SK-N-SH (cell line): ENCODE data around the gene ANO3. TPM values are rescaled to one million over a fixed set of nuclear protein-coding genes. Genes with fewer than 3 reads are reported as not detected.

Experiments used
- CTCF ChIA-PET: fragments of 300-600, 350-600 bp; formaldehyde crosslinking; extraction: SDS; loops from one replicate; lab custom pipeline; 2021; lab: Yijun Ruan, JAX
- POLR2A ChIA-PET: fragments of 350-600 bp; sonication (Branson Sonifier 250); formaldehyde crosslinking; extraction: SDS; loops from one replicate; lab custom pipeline; 2020; ENCODE audit warnings: antibody characterized with exemption, inconsistent platforms; lab: Yijun Ruan, JAX
- DNase-seq: peaks from one replicate; pipeline ENCODE4 v3.0.0; 2012
- H2AFZ ChIP-seq: fragments of 200-600 bp; sonication (generic); 2 replicates; pipeline ENCODE4 v1.8.1; 2016; ENCODE audit warnings: antibody characterized with exemption, mild to moderate bottlenecking, low read depth
- H3F3A ChIP-seq: fragments of 200-600 bp; sonication (generic); replicated peaks from 2 replicates; pipeline ENCODE3; 2016; ENCODE audit warnings: antibody characterized with exemption, mild to moderate bottlenecking; ENCODE audit not compliant: insufficient read depth
- H3K27ac ChIP-seq, 2 experiments: fragments of 200-500 bp in 1 of 2; fragments of 200-600 bp in 1 of 2; sonication (Bioruptor generic) in 1 of 2; sonication (generic), shearing (Covaris generic) in 1 of 2; 2 replicates each; pipeline versions ENCODE4 v1.5.1 to v1.6.1; 2014 to 2016; ENCODE audit warnings: low read depth in 2 of 2, inconsistent platforms in 1 of 2, low read length in 1 of 2, mild to moderate bottlenecking in 1 of 2, mixed read lengths in 1 of 2
- H3K27me3 ChIP-seq: fragments of 200-600 bp; sonication (generic), shearing (Covaris generic); 2 replicates; pipeline ENCODE4 v1.6.1; 2016; ENCODE audit warnings: mixed run types; ENCODE audit not compliant: insufficient read depth
- H3K36me3 ChIP-seq, 2 experiments: fragments of 200-500 bp in 1 of 2; fragments of 200-600 bp in 1 of 2; sonication (Bioruptor generic) in 1 of 2; sonication (generic) in 1 of 2; replicated peaks in 1 of 2; 2 replicates each; pipeline versions ENCODE3 to v1.5.1; 2014 to 2016; ENCODE audit warnings: low read length in 1 of 2, mild to moderate bottlenecking in 1 of 2; ENCODE audit not compliant: insufficient read depth in 2 of 2, control insufficient read depth in 1 of 2
- H3K4me1 ChIP-seq, 2 experiments: fragments of 200-500 bp in 1 of 2; fragments of 200-600 bp in 1 of 2; sonication (Bioruptor generic) in 1 of 2; sonication (generic), shearing (Covaris generic) in 1 of 2; 2 replicates each; pipeline versions ENCODE4 v1.5.1 to v1.6.1; 2014 to 2016; ENCODE audit warnings: low read depth in 1 of 2, low read length in 1 of 2, mixed run types in 1 of 2; ENCODE audit not compliant: insufficient read depth in 2 of 2, control insufficient read depth in 1 of 2
- H3K4me2 ChIP-seq: fragments of 200-600 bp; sonication (generic), shearing (Covaris generic); 2 replicates; pipeline ENCODE4 v1.6.1; 2017; ENCODE audit warnings: mixed run types
- H3K4me3 ChIP-seq, 2 experiments: fragments of 200-500 bp in 1 of 2; fragments of 200-600 bp in 1 of 2; sonication (Bioruptor generic) in 1 of 2; sonication (generic), shearing (Covaris generic) in 1 of 2; 2 replicates each; pipeline versions ENCODE4 v1.5.1 to v1.8.1; 2014 to 2016; ENCODE audit warnings: low read depth in 2 of 2, inconsistent platforms in 1 of 2, low read length in 1 of 2, mild to moderate bottlenecking in 1 of 2, mixed read lengths in 1 of 2, moderate library complexity in 1 of 2
- H3K79me2 ChIP-seq: fragments of 200-600 bp; sonication (generic); 2 replicates; pipeline ENCODE4 v1.8.1; 2017; ENCODE audit warnings: mild to moderate bottlenecking; ENCODE audit not compliant: insufficient read depth
- H3K9ac ChIP-seq: fragments of 200-600 bp; sonication (generic); 2 replicates; pipeline ENCODE4 v1.6.1; 2017; ENCODE audit warnings: mixed run types
- H3K9me2 ChIP-seq: fragments of 200-600 bp; sonication (generic); 2 replicates; pipeline ENCODE4 v1.6.1; 2017; ENCODE audit warnings: mixed run types
- H3K9me3 ChIP-seq: fragments of 200-600 bp; sonication (generic); 2 replicates; pipeline ENCODE4 v1.6.1; 2017; ENCODE audit warnings: mixed run types, mild to moderate bottlenecking, moderate library complexity
- H4K20me1 ChIP-seq: fragments of 200-600 bp; sonication (generic); 2 replicates; pipeline ENCODE4 v1.6.1; 2017; ENCODE audit warnings: mild to moderate bottlenecking, mixed run types; ENCODE audit not compliant: insufficient read depth
- CHD2 ChIP-seq: fragments of 150-350 bp; IDR thresholded peaks from 2 replicates; pipeline ENCODE4 v1.6.1; 2018; ENCODE audit warnings: low read length; ENCODE audit not compliant: partially characterized antibody
- EP300 ChIP-seq, 2 experiments: IDR thresholded peaks; 2 replicates each; pipeline versions ENCODE4 v1.4.0 to v1.6.1; 2012; ENCODE audit warnings: borderline replicate concordance in 1 of 2, low read depth in 1 of 2, low read length in 1 of 2
- GABPA ChIP-seq: IDR thresholded peaks from 2 replicates; pipeline ENCODE4 v1.4.0; 2012; ENCODE audit warnings: low read depth, mild to moderate bottlenecking
- GATA2 ChIP-seq: sonication (generic); formaldehyde crosslinking; IDR thresholded peaks from 2 replicates; pipeline ENCODE4 v1.5.0; 2020; ENCODE audit warnings: mild to moderate bottlenecking, missing genetic modification reagents
- MEF2A ChIP-seq: IDR thresholded peaks from 2 replicates; pipeline ENCODE4 v1.4.0; 2012; ENCODE audit warnings: low read depth, borderline replicate concordance
- RFX5 ChIP-seq: IDR thresholded peaks from 2 replicates; pipeline ENCODE4 v1.6.1; 2012; ENCODE audit warnings: mild to moderate bottlenecking, improper control_type of control experiment, low read length
- SIN3A ChIP-seq: IDR thresholded peaks from 2 replicates; pipeline ENCODE4 v1.6.1; 2012; ENCODE audit warnings: low read depth, mild to moderate bottlenecking, low read length, moderate library complexity, borderline replicate concordance
- TAF1 ChIP-seq: IDR thresholded peaks from 2 replicates; pipeline ENCODE4 v1.6.1; 2012; ENCODE audit warnings: low read depth, mild to moderate bottlenecking, low read length, moderate library complexity, borderline replicate concordance
- USF1 ChIP-seq: IDR thresholded peaks from 2 replicates; pipeline ENCODE4 v1.4.0; 2012; ENCODE audit warnings: low read depth, borderline replicate concordance
- WGBS: methylation state at CpG from one replicate; pipeline ENCODE4 v1.1.6; 2017; ENCODE audit warnings: low lambda C conversion rate; 5-methylcytosine and 5-hydroxymethylcytosine counted together
- polyA plus RNA-seq, 3 experiments: library from polyadenylated mRNA; depleted of rRNA; stranded (reverse); fragments of >200 nt; gene quantifications; 2 replicates each; pipeline ENCODE4 v1.2.3, GENCODE V29; 2012
- TF ChIP-seq, protein P1 (sequence below): IDR thresholded peaks from 2 replicates; pipeline ENCODE4 v1.4.0; 2012; ENCODE audit warnings: low read depth
- TF ChIP-seq, protein P2 (sequence below): fragments of 150-350 bp; IDR thresholded peaks from 2 replicates; pipeline ENCODE4 v1.6.1; 2017; ENCODE audit warnings: antibody characterized with exemption, low read length, low read depth, borderline replicate concordance

The ANO3 gene
- polyA plus RNA-seq, 1 of the 3 experiments (the other 2 are of a cell fraction) = 0.13 TPM

GRCh38 chr11:26329206-26329605 is 2.7 kb upstream of the ANO3 start:
- Histone ChIP-seq H4K20me1 (no peaks in the 10 kb centered on the region), H3K27me3 (no peaks in the 10 kb centered on the region; the same call in 1 of the 2 replicates), H3K4me2 (no peak overlapping the region), H3K27ac (no peak overlapping the region), H3K9me3 (no peaks in the 10 kb centered on the region), H3K9me2 (no peaks in the 10 kb centered on the region), H3F3A (peaks cover 5% of the 10 kb centered on the region), H2AFZ (no peak overlapping the region), H3K4me3 (no peak overlapping the region), H3K4me1 (peaks cover 0 to 5% of the 10 kb centered on the region in 2 experiments; a peak in 1 of 4 replicates), H3K79me2 (no peaks in the 10 kb centered on the region), H3K9ac (no peak overlapping the region), H3K36me3 (no peaks in the 10 kb centered on the region)
- no peak for DNase-seq
- TF ChIP-seq GATA2 (CRISPR knock-in tag) = no peak
- TF ChIP-seq CHD2 = no peak
- no peak for TF ChIP-seq EP300 (IDR thresholded peaks at IDR 0.05; ENCODE audit: borderline replicate concordance in 1 of 2, low read depth in 1 of 2, low read length in 1 of 2)
- TF ChIP-seq TAF1 = no peak
- no peak for TF ChIP-seq RFX5
- TF ChIP-seq SIN3A = no peak
- CTCF ChIA-PET = interaction anchor here (1.4 to 1.8 kb wide), 2 partner anchors 32 to 426 kb away, joined by 3 to 4 read pairs; no protein-coding TSS in a partner anchor
- POLR2A ChIA-PET = no interaction called here
- WGBS = 44% methylated on average over 2 of the region's 2 CpGs

- Histone ChIP-seq H3K9me2 (no peaks in the 10 kb centered on the region), H4K20me1 (no peaks in the 10 kb centered on the region), H3K27me3 (no peaks in the 10 kb centered on the region; the same call in 1 of the 2 replicates), H3K4me2 (no peak overlapping the region), H3K4me3 (no peak overlapping the region), H2AFZ (no peak overlapping the region), H3F3A (peaks cover 5% of the 10 kb centered on the region), H3K27ac (no peak overlapping the region), H3K4me1 (peaks cover 0 to 5% of the 10 kb centered on the region in 2 experiments; a peak in 2 of 4 replicates), H3K9ac (no peak overlapping the region), H3K9me3 (no peaks in the 10 kb centered on the region), H3K36me3 (no peaks in the 10 kb centered on the region), H3K79me2 (no peaks in the 10 kb centered on the region)
- TF ChIP-seq USF1 = no peak
- no peak for TF ChIP-seq MEF2A
- TF ChIP-seq GABPA = no peak
- TF ChIP-seq, protein P1, sequence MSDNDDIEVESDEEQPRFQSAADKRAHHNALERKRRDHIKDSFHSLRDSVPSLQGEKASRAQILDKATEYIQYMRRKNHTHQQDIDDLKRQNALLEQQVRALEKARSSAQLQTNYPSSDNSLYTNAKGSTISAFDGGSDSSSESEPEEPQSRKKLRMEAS = no peak
- TF ChIP-seq RFX5 = no peak
- TF ChIP-seq, protein P2, sequence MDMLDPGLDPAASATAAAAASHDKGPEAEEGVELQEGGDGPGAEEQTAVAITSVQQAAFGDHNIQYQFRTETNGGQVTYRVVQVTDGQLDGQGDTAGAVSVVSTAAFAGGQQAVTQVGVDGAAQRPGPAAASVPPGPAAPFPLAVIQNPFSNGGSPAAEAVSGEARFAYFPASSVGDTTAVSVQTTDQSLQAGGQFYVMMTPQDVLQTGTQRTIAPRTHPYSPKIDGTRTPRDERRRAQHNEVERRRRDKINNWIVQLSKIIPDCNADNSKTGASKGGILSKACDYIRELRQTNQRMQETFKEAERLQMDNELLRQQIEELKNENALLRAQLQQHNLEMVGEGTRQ = no peak
- POLR2A ChIA-PET = no interaction called here
- DNase-seq = no peak
- CTCF ChIA-PET = interaction anchor here (1.0 to 2.0 kb wide), 4 partner anchors 8 to 221 kb away, joined by 3 to 8 read pairs (median 4); no protein-coding TSS in a partner anchor
- WGBS = 79% methylated on average over 4 of the region's 4 CpGs
These were observed 1.7 kb upstream of the ANO3 start for GRCh38 chr11:26330262-26330661.
